CD4-positive, alpha-beta T cell treated with Interleukin-17A for 4 hours (primary cell): ENCODE measurements around the gene ROCK2.

Experiments used
- DNase-seq: peaks from one replicate; pipeline ENCODE4 v3.0.0-alpha.2; 2020; ENCODE audit warnings: mixed read lengths

The ROCK2 gene

DNA sequence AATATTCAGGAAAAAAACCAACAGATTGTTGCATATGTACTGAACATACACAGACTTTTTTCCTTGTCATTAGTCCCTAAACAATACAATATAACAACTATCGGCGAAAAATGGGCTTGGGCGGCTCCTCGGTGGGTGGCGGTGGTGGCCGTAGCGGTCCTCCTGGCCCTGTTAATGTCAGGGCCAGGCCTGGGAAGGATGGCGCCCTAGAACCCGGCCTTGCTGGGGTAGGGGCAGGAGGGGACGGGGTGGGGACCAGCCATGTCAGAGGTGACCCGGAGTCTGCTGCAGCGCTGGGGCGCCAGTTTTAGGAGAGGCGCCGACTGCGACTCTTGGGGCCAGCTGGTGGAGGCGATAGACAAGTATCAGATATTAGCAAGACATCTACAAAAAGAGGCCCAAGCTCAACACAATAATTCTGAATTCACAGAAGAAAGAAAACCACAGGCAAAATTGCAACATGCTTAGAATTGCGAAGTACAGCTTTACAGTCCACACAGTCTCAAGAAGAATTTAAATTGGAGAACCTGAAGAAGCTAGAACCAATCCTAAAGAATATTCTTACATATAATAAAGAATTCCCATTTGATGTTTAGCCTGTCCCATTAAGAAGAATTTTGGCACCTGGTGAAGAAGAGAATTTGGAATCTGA, 36.5 kb downstream of the ROCK2 start:
- no peak for DNase-seq

DNA sequence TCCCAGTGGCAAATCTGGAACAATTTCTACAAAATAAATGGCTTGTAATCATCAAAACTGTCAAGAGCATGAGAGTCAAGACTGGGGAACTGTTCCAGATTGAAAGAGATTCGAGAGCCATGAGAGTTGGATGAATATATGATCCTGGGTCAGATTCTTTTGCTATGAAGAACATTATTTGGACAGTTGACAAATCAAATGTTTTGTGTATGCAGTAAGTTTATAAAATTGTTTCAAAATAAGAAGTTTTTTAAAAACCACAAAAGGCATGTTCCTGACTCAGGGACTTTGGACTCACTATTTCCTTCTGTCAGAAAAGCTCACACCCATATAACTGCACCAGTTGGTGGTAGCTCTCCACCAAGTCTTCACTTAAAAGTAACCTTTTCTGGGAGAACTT, 38.5 kb downstream of the ROCK2 start:
- no peak for DNase-seq

DNA sequence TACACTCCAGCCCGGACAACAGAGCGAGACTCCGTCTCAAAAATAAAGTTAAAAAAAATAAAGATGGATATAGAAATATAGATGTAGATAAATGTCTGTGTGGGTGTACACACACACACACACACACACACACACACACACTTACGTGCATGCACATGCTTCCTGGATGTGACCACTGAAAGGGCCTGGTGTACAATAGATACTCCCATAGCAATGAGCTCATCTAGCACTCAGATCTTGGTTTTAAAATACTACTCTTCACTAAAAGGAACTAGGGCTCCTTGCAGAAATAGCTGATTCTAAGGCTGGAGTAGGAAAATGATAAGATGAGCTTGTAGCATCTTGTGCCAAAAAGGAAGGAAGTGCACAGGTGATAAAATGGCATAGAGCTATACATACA, 39.1 kb downstream of the ROCK2 start:
- no peak for DNase-seq

DNA sequence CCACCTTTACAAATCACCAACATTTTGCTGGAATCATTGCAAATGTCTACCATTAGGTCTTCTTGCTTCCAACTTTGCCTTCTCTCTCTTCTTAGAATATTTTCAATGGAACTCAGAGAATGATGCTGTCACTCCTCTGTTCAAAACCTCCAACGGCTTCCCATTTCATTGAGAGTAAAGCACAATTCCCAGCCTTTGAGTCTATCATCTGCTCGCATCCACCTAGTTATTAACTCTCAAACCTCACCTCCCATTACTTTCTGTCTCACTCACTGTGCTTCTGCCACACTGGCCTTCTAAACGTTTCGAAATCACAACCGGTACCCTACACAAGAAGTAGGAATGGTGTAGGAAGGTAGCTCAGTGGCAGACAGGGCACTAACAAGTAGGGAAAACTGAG, 40.0 kb downstream of the ROCK2 start:
- DNase-seq = no peak

DNA sequence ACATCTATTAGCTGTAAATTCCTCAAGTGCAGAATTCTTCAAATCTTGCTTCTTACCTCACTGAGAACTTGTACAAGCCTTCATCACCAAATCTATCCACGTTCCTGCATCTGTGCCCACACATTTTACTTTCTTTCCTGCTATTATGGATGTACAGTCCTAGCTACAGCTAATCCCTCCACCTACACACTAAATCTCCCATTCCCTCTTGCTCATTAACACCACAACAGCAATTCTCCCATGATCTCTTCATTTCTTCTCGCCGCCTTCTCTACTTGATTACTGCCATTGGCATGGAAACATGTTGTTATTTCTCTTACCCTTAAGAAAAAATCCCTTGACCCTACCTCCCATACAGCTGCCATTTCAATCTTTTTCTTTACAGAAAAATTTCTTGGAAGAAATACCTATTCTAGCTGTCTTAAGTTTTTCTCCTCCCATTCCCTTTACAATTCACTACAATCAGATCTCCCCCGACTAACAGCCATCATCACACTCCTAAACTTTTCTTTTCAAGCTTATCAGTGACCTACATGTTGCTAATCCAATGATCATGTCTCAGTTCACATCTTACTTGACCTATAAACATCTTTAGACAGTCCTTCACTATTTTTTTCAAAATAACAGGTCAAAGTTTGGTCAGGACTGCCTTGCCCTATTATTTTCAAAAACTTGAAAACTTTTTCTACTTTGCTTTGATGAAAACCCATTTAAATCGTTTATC, 41.0 kb downstream of the ROCK2 start:
- no peak for DNase-seq

DNA sequence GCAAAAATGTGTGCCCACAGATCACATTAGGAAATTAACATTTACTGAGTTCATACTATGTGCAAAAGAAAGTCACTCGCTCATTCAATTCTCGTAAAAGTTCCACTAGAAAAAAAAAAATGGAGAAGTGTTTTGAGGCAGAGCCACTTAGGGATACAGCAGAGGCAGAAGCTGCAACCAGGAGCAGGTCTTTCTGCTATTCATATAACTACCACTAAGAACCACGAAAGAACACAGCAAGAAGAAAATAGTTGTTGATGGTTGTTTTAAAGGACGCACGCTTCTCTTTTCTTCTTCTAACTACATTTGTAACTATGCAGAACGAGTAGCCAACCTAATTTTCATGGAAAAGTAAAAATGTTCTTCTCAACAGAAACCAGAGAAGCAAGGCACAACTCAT, 45.0 kb downstream of the ROCK2 start:
- no peak for DNase-seq

DNA sequence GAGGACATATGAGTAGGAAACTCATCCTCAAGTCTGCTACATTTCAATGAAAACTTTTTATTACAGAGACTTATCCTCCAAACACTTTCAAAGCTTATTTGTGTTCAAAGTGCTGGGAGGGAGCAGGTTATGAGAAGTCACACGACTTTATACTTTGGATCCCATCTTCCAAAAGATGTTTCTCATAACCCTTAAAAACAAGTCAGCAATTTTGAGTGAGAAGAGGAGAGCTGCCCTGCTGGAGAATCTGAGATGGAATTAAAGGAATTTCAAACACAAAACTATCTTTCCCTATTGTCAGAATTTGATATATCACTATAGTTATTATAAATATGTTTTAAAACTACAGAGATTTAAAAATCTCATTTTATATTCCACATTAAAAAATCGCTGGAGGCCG, 45.8 kb downstream of the ROCK2 start:
- no peak for DNase-seq

DNA sequence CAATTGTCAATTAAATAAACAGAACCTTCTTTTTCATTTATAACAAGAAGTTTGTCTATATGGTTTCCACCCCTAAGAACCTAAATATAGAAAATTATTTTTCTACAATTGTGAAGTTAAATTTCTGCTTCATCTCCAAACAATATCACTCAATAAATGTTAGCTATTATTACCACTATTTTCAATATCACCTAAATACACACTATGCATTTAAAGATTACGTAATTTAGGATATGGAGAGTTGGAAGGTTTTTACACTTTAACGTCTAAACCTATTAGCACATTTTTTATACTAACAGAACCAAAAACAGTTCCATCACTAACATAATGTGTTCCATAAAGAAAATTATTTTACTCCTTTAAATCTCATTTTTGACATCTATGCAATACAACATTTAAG, 48.0 kb downstream of the ROCK2 start:
- DNase-seq = no peak

DNA sequence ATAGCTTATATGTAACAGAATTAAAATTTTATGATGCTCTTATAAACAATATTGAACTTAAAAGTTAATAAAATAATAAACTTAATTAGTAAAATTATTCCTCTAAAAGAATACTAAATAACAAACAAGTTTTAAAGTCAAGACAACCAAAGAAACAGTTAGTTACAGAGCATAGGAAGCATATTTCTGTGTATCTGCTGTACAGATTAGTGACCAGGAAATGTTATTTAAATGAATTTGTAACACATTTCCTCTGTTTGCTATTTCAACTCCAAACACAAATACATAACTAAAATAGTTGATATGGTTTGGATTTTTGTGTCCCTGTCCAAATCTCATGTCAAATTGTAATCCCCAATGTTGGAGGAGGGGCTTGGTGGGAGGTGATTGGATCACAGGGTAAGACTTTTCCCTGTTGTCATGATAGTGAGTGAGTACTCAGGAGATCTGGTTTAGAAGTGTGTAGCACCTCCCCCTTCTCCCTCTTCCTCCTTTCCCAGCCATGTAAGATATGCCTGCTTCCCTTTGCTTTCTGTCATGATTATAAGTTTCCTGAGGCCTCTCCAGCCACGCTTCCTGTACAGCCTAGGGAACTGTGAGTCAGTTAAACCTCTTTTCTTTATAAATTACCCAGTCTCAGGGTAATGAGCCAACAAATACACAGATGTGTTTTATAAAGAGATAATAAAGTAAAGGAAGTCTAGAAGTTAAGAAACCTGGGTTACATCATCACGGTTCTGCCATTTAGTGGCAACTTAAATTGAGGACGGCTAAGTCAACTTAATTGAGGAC, 51.8 kb downstream of the ROCK2 start:
- no peak for DNase-seq

DNA sequence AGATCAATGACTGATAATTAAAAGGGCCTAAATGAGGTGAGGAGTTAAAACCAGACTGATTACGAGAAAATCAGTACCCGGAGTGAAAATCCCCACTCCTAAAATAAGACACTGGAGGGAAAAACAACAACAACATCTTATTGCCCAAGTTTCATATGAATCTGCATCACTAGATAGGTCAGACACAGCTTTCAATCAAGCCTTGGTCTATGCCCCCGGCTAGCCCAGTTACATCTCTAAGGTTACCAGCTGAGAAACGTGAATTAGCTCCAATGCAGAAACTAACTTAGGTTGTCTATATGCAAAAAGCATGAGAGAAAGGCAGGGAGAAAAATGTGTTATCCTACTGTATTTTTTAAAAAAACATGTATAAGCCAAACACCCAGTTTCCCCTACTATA, 53.7 kb downstream of the ROCK2 start:
- DNase-seq = no peak

DNA sequence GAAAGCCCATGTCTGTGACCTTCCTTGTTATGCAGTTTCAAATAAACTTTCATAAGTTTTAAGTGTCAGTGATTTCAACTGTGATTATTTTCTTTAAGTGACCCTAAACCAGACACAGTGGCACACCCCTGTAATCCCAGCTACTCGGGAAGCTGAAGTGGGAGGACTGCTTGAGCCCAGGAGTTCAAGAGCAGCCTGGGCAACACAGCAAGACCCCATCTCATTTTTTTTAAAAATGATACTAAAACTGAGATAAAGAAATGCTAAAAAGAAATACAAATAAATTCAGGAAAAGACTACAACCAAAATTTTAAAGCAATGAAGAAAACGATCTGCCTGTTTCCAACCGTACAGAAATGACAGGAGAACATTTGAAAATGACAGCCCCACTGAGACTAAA, 54.2 kb downstream of the ROCK2 start:
- DNase-seq = no peak

DNA sequence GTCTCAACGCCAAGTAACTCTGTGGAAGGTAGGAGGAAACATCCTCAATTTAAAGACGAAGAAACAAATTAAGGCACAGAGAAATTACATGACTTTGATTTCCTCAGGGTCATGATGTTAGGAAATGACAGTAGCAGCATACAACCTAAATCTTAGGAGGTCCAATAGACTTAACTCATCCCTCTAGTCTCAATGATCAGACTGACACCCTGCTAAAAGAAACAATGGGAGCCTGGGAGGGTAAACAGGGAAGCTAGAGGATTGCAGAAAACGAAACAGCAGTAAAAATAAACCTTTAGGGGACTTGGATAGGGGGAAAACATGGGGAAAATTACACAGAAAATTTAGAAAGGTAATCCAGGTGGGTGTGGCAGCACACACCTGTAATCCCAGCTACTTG, 56.0 kb downstream of the ROCK2 start:
- no peak for DNase-seq

DNA sequence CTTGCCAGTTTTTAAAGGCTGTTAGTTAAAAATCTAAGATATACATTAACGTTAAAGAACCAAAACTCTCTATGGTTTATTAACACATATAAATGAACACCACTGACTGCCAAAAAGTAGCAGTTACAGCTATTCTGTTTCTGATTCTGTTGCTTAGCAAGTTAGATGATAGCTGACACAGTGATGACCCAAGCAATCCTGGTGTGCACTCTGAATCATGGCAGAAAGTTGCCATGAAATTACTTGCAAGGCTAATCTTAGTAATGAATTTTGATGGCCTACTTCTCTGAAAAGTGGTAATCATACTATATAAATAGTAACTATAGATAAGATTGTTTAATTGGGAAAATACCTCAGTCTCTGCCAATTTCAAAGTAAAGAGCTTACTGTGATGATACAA, 57.7 kb downstream of the ROCK2 start:
- no peak for DNase-seq

DNA sequence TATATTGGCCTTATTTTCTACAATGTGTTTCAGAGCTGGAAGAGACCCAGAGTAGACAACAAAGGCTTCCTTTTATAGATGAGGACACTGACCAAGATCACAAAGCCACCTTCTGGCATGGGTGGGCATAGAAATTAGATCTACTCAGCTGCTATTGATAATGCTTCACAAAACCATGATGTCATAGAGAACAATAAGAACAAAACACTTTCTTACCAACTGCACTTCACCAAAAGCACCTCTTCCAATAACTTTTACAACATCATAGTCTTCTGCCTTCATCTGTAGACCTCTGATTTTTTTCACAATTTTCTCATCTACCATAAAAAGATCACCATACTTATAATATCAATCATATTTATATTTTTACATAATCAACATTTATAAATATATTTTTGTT, 58.1 kb downstream of the ROCK2 start:
- no peak for DNase-seq

DNA sequence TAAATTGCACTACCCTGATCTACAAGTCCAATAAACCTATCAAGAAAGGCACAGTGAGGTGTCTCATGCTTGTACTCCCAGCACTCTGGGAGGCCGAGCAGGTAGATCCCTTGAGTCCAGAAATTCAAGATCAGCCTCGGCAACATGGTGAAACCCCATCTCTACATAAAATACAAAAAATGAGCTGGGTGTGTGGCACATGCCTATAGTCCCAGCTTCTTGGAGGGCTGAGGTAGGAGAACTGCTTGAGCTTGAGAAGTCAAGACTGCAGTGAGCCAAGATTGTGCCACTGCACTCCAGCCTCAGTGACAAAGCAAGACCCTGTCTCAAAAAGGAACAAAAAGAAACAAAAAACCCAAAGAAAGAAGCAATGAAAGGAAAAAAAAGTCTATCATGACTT, 58.9 kb downstream of the ROCK2 start:
- no peak for DNase-seq

DNA sequence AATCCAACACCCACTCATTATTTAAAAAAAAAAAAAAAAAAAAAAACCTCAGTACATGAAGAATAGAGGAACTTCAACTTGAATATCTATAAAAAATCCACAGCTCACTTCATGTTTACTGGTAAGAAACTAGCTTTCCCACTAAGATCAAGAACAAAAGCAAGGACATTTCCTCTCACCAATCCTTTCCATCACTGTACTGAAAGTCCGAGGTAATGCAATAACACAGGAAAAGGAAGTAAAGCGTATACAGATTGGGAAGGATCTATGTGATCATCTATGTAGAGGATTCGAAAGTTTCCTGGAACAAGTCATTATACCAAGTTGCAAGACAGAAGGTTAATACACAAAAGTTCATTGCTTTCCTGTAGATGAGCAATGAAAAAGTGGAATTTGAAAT, 63.2 kb downstream of the ROCK2 start:
- no peak for DNase-seq

DNA sequence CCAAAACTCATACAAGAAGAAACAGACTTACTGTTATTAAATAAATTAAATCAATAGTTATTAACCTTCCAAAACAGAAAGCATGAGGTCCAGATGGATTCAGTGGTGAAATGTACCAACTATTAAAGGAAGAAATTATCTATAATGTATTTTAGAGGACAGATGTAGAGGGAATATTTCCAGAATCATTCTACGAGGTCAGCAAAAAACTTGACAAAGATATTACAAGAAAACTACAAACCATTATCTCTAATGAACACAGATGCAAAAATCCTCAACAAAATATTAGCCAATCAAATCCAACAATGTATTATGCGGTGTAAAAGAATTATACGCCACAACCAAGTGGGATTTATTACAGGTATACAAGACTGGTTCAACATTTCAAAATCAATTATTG, 63.7 kb downstream of the ROCK2 start:
- DNase-seq = no peak

DNA sequence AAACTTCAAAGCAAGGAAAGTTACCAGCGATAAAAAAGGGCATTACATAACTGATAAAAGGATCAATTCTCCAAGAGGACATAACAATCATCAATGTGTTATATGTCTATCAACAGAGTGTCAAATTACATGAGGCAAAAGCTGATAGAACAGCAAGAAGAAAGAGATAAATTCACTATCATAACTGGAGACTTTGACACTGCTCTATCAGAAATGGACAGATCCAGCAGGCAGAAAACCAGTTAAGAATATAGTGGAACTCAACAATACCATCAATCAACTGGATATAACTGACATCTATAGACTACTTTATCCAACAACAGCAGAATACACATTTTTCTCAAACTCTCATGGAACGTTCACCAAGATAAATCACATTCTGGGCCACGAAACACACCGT, 65.0 kb downstream of the ROCK2 start:
- no peak for DNase-seq

DNA sequence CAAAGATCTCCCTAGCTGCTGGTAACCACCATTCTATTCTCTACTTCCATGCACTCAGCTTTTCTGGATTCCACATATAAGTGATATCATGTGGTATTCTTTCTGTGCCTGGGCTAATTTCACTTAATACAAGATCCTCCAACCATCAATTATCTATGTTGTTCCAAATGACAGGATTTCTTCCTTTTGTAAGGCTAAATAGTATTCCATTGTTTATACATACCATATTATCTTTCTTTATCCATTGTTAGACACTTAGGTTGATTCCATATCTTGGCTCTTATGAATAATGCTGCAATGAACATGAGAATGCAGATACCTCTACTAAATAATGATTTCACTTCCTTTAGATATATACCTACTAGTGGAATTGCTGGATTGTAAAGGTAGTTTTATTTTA, 66.2 kb downstream of the ROCK2 start:
- no peak for DNase-seq

DNA sequence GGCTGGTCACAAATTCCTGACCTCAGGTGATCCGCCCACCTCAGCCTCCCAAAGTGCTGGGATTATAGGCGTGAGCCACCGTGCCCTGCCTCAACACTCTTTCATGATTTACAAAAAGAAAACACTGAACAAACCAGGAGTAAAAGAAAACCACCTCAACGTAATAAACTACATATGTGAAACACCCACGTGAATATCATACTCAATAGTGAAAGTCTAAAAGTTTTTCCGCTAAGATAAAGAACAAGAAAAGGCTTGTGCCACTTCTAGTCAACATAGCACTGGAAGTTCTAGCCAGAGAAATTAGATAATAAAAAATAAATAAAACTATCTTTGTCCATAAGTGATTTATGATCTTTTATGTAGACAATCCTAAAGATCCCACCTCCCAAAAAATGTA, 68.5 kb downstream of the ROCK2 start:
- no peak for DNase-seq

DNA sequence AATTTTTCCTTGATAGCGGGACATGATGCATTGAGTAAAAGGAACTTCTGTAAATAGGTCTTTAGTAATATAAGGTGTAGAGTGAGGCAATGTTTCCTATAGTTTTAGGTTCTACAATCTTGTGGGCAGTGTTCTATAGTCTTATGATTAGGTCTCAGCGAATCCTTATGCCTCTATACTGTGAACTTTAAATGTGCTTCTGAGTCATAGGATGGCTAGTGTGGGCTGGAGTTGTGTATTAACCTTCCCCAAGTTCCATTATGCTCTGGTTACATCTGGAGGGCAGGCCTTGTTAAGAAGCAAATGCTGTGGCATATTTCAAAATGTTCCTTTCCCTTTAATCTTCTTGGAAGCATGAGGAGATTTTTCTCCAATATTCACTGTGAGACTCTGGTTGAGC, 73.5 kb downstream of the ROCK2 start:
- DNase-seq = no peak

DNA sequence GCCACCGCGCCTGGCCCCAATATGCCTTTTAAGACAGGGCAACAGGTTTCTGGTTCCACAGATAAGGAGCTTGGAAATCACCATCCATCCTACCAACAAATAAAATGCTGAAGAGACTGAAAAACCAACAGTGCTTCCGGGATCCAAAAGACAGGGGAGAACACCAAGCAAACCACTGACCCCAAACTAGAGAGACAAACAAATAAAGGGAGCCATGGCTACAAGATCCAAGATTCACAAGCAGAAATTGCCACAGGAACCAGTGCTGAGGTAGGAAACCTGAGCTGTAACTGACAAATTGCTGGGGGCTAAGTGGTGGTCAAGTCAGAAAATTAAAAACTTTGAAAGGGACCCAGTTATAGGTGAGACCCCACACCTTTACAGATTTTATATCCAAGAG, 76.5 kb downstream of the ROCK2 start:
- no peak for DNase-seq

DNA sequence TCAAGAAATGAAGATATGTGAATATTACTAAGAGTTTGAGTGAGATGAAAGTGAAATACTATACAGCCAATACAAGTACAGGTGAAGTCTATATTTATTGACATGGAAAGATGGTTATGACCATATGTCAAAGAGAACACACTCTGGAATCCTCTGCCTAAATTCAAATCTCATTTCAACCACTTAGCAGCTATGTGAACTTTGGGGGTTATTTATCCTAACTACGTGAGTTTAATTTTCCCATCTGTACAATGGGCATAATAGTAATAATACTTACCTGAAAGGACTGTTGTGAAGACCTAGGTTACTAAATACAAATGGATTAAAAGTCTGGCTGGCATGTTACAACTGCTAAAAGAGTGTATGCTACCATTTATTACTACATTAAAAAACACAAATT, 79.6 kb downstream of the ROCK2 start:
- DNase-seq = no peak

DNA sequence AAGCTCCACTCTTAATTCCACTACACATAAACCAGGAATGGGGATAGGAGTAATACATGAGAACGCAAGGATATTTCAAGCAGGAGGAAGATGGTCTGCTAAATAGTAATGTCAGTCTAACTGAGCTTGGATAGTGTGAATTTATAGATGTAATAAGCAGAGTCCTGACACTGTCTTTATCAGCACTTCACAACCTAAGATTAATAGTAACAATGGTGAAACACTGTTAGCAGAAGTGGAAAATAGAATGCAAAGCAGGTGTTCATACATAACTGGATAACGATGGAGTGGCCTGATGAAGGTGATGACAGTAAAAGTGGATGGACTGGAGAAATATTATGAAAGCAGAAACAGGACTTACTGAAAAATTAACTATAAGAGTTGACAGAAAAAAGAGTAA, 80.4 kb downstream of the ROCK2 start:
- no peak for DNase-seq
